ENCODE results near the gene PPP2R5D. TPM values are rescaled to one million over a fixed set of nuclear protein-coding genes. Genes with fewer than 3 reads are reported as not detected.

PPP2R5D gene
- total RNA-seq, 1 experiment from 2014 or later: 52.7 TPM

DNA sequence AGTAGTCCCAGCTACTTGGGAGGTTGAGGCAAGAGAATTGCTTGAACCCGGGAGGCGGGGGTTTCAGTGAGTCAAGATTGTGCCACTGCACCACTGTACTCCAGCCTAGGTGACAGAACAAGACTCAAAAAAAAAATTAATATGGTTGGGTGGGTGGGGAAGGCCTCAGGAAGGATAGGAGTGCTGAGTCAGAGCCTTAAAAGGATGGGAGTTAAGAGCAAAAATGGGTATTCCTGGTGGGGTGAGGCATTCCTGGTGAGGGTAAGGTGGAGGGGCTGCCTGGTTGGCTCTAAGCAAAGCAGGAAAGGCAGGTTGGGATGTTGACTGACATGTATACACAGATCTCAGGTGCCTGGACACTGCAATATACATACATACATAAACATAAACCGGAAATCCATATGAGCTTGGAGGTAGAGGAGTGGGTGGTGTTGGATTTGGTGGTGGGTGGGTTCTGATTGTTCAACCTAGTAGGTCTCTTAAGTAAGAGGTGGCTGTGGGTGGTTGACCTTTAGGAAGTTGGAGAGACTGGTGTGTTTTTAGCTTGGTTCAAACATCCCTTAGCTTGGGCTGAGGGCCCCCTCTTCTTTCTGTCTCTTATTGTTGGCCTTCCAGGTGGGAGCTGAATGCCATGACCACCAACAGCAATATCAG is 35.8 kb downstream of the PPP2R5D start:
- ATAC-seq: no peak
- peak overlapping the region; percentile 85 for H3K27ac Mint-ChIP-seq
- no peaks in the 10 kb centered on the region for H3K27me3 Mint-ChIP-seq (ENCODE audit: low read depth)
- peaks cover 37% of the 10 kb centered on the region for H3K36me3 Mint-ChIP-seq
- no peak for DNase-seq (ENCODE audit: low spot score)
- POLR2A ChIA-PET: interaction anchor here (0.7 to 3.1 kb wide), 6 partner anchors 15 to 150 kb away, joined by 3 to 12 read pairs (median 4); partner anchors contain the start of genes CNPY3, CUL7, PPP2R5D and SRF
- CTCF ChIA-PET: interaction anchor here (1.1 to 2.9 kb wide), 5 partner anchors 33 to 154 kb away, joined by 3 to 18 read pairs (median 5); partner anchors contain the start of genes CUL7 and GNMT
- no peaks in the 10 kb centered on the region for H3K9me3 Mint-ChIP-seq
- TF ChIP-seq PRRX2 (CRISPR knock-in tag; IDR thresholded peaks at IDR 0.05) (no peak), ELF4 (CRISPR knock-in tag; IDR thresholded peaks at IDR 0.05; ENCODE audit: low read depth) (no peak), CREM (CRISPR knock-in tag; IDR thresholded peaks at IDR 0.05) (no peak), USF1 (CRISPR knock-in tag; IDR thresholded peaks at IDR 0.05) (no peak), HMGA2 (CRISPR knock-in tag; IDR thresholded peaks at IDR 0.05) (no peak), CREB1 (CRISPR knock-in tag; IDR thresholded peaks at IDR 0.05) (no peak), ATF1 (CRISPR knock-in tag; IDR thresholded peaks at IDR 0.05) (no peak), MXD4 (CRISPR knock-in tag; IDR thresholded peaks at IDR 0.05; ENCODE audit: borderline replicate concordance) (no peak), SOX15 (CRISPR knock-in tag; IDR thresholded peaks at IDR 0.05) (no peak)
- H3K4me1 Mint-ChIP-seq: peaks cover 14% of the 10 kb centered on the region
- peak overlapping the region; percentile 74 for H3K4me3 Mint-ChIP-seq

- Mint-ChIP-seq H3K4me3 (peak overlapping the region; percentile 74), H3K36me3 (peaks cover 40% of the 10 kb centered on the region), H3K27ac (peak overlapping the region; percentile 87; the same call in 1 of the 2 replicates), H3K27me3 (ENCODE audit: low read depth) (no peaks in the 10 kb centered on the region), H3K9me3 (no peaks in the 10 kb centered on the region), H3K4me1 (peaks cover 12% of the 10 kb centered on the region)
- TF ChIP-seq JUN (CRISPR knock-in tag; IDR thresholded peaks at IDR 0.05) (no peak), EMX1 (CRISPR knock-in tag; IDR thresholded peaks at IDR 0.05) (no peak), ZBTB21 (CRISPR knock-in tag; IDR thresholded peaks at IDR 0.05; ENCODE audit: borderline replicate concordance) (no peak)
- TF ChIP-seq, protein P1, sequence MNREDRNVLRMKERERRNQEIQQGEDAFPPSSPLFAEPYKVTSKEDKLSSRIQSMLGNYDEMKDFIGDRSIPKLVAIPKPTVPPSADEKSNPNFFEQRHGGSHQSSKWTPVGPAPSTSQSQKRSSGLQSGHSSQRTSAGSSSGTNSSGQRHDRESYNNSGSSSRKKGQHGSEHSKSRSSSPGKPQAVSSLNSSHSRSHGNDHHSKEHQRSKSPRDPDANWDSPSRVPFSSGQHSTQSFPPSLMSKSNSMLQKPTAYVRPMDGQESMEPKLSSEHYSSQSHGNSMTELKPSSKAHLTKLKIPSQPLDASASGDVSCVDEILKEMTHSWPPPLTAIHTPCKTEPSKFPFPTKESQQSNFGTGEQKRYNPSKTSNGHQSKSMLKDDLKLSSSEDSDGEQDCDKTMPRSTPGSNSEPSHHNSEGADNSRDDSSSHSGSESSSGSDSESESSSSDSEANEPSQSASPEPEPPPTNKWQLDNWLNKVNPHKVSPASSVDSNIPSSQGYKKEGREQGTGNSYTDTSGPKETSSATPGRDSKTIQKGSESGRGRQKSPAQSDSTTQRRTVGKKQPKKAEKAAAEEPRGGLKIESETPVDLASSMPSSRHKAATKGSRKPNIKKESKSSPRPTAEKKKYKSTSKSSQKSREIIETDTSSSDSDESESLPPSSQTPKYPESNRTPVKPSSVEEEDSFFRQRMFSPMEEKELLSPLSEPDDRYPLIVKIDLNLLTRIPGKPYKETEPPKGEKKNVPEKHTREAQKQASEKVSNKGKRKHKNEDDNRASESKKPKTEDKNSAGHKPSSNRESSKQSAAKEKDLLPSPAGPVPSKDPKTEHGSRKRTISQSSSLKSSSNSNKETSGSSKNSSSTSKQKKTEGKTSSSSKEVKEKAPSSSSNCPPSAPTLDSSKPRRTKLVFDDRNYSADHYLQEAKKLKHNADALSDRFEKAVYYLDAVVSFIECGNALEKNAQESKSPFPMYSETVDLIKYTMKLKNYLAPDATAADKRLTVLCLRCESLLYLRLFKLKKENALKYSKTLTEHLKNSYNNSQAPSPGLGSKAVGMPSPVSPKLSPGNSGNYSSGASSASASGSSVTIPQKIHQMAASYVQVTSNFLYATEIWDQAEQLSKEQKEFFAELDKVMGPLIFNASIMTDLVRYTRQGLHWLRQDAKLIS (CRISPR knock-in tag; IDR thresholded peaks at IDR 0.05; ENCODE audit: borderline replicate concordance): no peak
- POLR2A ChIA-PET: interaction anchor here (0.7 to 3.1 kb wide), 7 partner anchors 14 to 150 kb away, joined by 3 to 12 read pairs (median 3); partner anchors contain the start of genes CNPY3, CUL7, PEX6 and PPP2R5D
- ATAC-seq (peak; percentile 84), DNase-seq (ENCODE audit: low spot score) (peak; percentile 36)
- CTCF ChIA-PET: interaction anchor here (0.8 to 2.9 kb wide), 8 partner anchors 14 to 154 kb away, joined by 3 to 18 read pairs (median 5); partner anchors contain the start of genes CUL7 and GNMT
Observed at GRCh38 chr6:43020847-43021246, 36.5 kb downstream of the PPP2R5D start.

DNA sequence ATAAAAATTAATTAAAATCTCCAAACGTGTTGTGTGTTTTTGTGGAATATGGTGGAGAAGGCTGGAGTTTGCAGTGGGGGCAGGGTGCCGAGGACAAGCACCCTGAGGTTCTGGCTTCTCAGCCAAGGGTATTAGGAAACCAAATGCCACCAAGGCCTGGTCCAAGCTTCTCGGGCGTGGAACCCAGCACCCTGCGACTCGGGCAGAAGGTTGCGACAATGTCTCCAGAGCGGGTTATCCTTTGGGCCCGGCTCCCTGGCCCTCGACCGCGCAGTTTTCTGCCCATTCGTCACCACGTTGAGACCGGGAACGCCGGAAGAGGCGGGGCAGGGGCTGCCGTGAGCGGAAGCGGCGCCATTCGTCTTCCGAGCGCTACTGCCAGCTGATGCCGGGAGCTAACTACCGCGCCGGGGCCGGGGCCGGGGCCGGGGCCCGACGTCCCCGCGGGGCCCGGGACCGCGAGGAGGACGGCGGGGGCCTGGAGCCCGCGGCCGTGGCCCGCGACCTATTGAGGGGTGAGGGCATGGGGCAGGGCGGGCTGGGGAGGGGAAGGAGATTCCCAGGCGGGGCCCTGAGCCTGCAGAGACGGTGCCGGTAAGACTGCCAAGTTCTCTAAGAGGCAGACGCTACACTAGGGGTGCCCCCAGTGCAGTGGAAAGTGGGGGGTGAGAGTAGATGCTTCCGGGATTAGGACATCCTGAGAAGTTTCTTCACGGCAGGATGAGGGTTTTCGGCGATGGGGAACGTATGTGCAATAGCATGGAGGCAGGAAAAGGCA is 37.1 kb downstream of the PPP2R5D start, which contains the start of gene RRP36:
Gene RRP36, plus strand, starts transcription at position 354 of the 778 bp plus-strand sequence. Its CDS starts 32 bp downstream, at position 386.
- Mint-ChIP-seq H3K36me3 (peaks cover 47% of the 10 kb centered on the region), H3K4me1 (peaks cover 8% of the 10 kb centered on the region), H3K27me3 (ENCODE audit: low read depth) (no peaks in the 10 kb centered on the region), H3K27ac (peak within 1 kb of the TSS; percentile 96), H3K9me3 (no peaks in the 10 kb centered on the region), H3K4me3 (peak within 1 kb of the TSS; percentile 98)
- CTCF ChIA-PET: interaction anchor here (0.8 to 2.9 kb wide), 9 partner anchors 13 to 153 kb away, joined by 3 to 18 read pairs (median 5); partner anchors contain the start of genes CUL7 and GNMT
- peak; percentile 85 for ATAC-seq
- DNase-seq (ENCODE audit: low spot score): peak; percentile 79
- POLR2A ChIA-PET: interaction anchor here (0.8 to 3.1 kb wide), 8 partner anchors 8 to 149 kb away, joined by 3 to 12 read pairs (median 4); partner anchors contain the start of genes CNPY3, CUL7, KLC4 and KLHDC3
- TF ChIP-seq TEAD4 (CRISPR knock-in tag; IDR thresholded peaks at IDR 0.05) (no peak), OVOL2 (CRISPR knock-in tag; IDR thresholded peaks at IDR 0.05; ENCODE audit: borderline replicate concordance) (no peak), RELA (CRISPR knock-in tag; IDR thresholded peaks at IDR 0.05; ENCODE audit: borderline replicate concordance) (0 out of 2 replicates have a peak, but pooled peaks have one; percentile 19), ERG (CRISPR knock-in tag; IDR thresholded peaks at IDR 0.05) (0 out of 2 replicates have a peak, but pooled peaks have one; percentile 55), FOXK1 (CRISPR knock-in tag; IDR thresholded peaks at IDR 0.05) (0 out of 2 replicates have a peak, but pooled peaks have one; percentile 48), ZNF281 (CRISPR knock-in tag; IDR thresholded peaks at IDR 0.05) (peak; percentile 27; the same call in 1 of the 2 replicates), SP1 (CRISPR knock-in tag; conservative IDR thresholded peaks at IDR 0.05) (peak; percentile 70), KAT7 (CRISPR knock-in tag; IDR thresholded peaks at IDR 0.05; ENCODE audit: borderline replicate concordance) (0 out of 2 replicates have a peak, but pooled peaks have one; percentile 45)

Data from WTC11 (cell line).